ENCODE data around the gene DHX58. TPM values are rescaled to one million over a fixed set of nuclear protein-coding genes. Genes with fewer than 3 reads are reported as not detected.

The DHX58 gene
- total RNA-seq, 1 donor from 2014 or later = 2.3 TPM

DNA sequence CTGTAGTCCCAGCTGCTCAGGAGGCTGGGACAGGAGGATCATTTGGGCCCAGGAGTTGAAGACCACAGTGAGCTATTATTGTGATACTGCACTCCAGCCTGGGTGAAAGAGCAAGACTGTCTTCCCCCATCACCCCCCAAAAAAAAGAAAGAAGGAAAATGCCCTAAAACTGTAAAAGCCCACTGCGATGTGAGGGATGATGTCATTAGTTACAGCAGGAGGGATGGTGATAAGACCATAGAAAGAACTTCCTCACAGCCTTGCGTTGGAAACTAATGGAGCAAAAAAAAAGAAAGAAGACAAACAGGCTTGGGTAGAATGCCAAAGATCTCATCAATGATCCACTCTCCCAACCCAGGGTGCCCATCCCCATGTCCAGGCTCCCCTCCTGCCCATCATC lies 33.0 kb downstream of the DHX58 start:
- Mint-ChIP-seq H3K4me1 (ENCODE audit: unreplicated experiment) (no peaks in the 10 kb centered on the region), H3K27me3 (ENCODE audit: unreplicated experiment) (peaks cover 8% of the 10 kb centered on the region), H3K36me3 (ENCODE audit: unreplicated experiment) (no peaks in the 10 kb centered on the region), H3K27ac (ENCODE audit: unreplicated experiment) (no peak overlapping the region), H3K9me3 (ENCODE audit: unreplicated experiment) (no peaks in the 10 kb centered on the region), H3K4me3 (ENCODE audit: unreplicated experiment) (no peak overlapping the region)
- TF ChIP-seq CTCF (IDR thresholded peaks at IDR 0.05) = no peak
- no peak for DNase-seq (ENCODE audit: extremely low spot score, unreplicated experiment)

GRCh38 chr17:42078396-42079043 lies 34.0 kb downstream of the DHX58 start:
- H3K9me3 Mint-ChIP-seq (ENCODE audit: unreplicated experiment) = no peaks in the 10 kb centered on the region
- H3K4me3 Mint-ChIP-seq (ENCODE audit: unreplicated experiment) = no peak overlapping the region
- peaks cover 14% of the 10 kb centered on the region for H3K27me3 Mint-ChIP-seq (ENCODE audit: unreplicated experiment)
- TF ChIP-seq CTCF (IDR thresholded peaks at IDR 0.05) = no peak
- H3K4me1 Mint-ChIP-seq (ENCODE audit: unreplicated experiment) = no peaks in the 10 kb centered on the region
- DNase-seq (ENCODE audit: extremely low spot score, unreplicated experiment) = no peak
- H3K36me3 Mint-ChIP-seq (ENCODE audit: unreplicated experiment) = no peaks in the 10 kb centered on the region
- no peak overlapping the region for H3K27ac Mint-ChIP-seq (ENCODE audit: unreplicated experiment)

- Mint-ChIP-seq H3K4me3 (ENCODE audit: unreplicated experiment) (no peak overlapping the region), H3K36me3 (ENCODE audit: unreplicated experiment) (no peaks in the 10 kb centered on the region), H3K27me3 (ENCODE audit: unreplicated experiment) (peaks cover 21% of the 10 kb centered on the region), H3K27ac (ENCODE audit: unreplicated experiment) (no peak overlapping the region), H3K4me1 (ENCODE audit: unreplicated experiment) (no peaks in the 10 kb centered on the region), H3K9me3 (ENCODE audit: unreplicated experiment) (no peaks in the 10 kb centered on the region)
- TF ChIP-seq CTCF (IDR thresholded peaks at IDR 0.05) = no peak
- no peak for DNase-seq (ENCODE audit: extremely low spot score, unreplicated experiment)
Observed at GRCh38 chr17:42077755-42078154, 34.8 kb downstream of the DHX58 start.

GRCh38 chr17:42076797-42077559 lies 35.5 kb downstream of the DHX58 start:
- Mint-ChIP-seq H3K4me3 (ENCODE audit: unreplicated experiment) (no peak overlapping the region), H3K9me3 (ENCODE audit: unreplicated experiment) (no peaks in the 10 kb centered on the region), H3K36me3 (ENCODE audit: unreplicated experiment) (no peaks in the 10 kb centered on the region), H3K27me3 (ENCODE audit: unreplicated experiment) (peaks cover 21% of the 10 kb centered on the region), H3K27ac (ENCODE audit: unreplicated experiment) (no peak overlapping the region), H3K4me1 (ENCODE audit: unreplicated experiment) (peaks cover 2% of the 10 kb centered on the region)
- TF ChIP-seq CTCF (IDR thresholded peaks at IDR 0.05) = no peak
- DNase-seq (ENCODE audit: extremely low spot score, unreplicated experiment) = no peak

- H3K4me3 Mint-ChIP-seq (ENCODE audit: unreplicated experiment) = no peak overlapping the region
- no peaks in the 10 kb centered on the region for H3K9me3 Mint-ChIP-seq (ENCODE audit: unreplicated experiment)
- no peak for DNase-seq (ENCODE audit: extremely low spot score, unreplicated experiment)
- no peaks in the 10 kb centered on the region for H3K36me3 Mint-ChIP-seq (ENCODE audit: unreplicated experiment)
- H3K27me3 Mint-ChIP-seq (ENCODE audit: unreplicated experiment) = peaks cover 28% of the 10 kb centered on the region
- TF ChIP-seq CTCF (IDR thresholded peaks at IDR 0.05) = no peak
- H3K4me1 Mint-ChIP-seq (ENCODE audit: unreplicated experiment) = peaks cover 3% of the 10 kb centered on the region
- H3K27ac Mint-ChIP-seq (ENCODE audit: unreplicated experiment) = no peak overlapping the region
Observed at GRCh38 chr17:42075789-42076188, 36.7 kb downstream of the DHX58 start.

All from osteocyte (in vitro differentiated cells).